ENCODE measurements around the gene PAX3.

The PAX3 gene

GRCh38 chr2:222196159-222196558, 102.6 kb downstream of the PAX3 start:
- TF ChIP-seq FOXP2 (optimal IDR thresholded peaks at IDR 0.05; ENCODE audit: borderline replicate concordance, extremely low read depth, extremely low read length, insufficient read depth): no peak
- TF ChIP-seq SIN3A (IDR thresholded peaks at IDR 0.05; ENCODE audit: borderline replicate concordance, insufficient read depth, low read length): no peak
- TF ChIP-seq TAF1 (IDR thresholded peaks at IDR 0.05; ENCODE audit: borderline replicate concordance, insufficient read depth, low read length): no peak
- no peak for TF ChIP-seq REST (IDR thresholded peaks at IDR 0.05; ENCODE audit: insufficient read depth in 1 of 2, low read depth in 2 of 2, low read length in 2 of 2)

DNA sequence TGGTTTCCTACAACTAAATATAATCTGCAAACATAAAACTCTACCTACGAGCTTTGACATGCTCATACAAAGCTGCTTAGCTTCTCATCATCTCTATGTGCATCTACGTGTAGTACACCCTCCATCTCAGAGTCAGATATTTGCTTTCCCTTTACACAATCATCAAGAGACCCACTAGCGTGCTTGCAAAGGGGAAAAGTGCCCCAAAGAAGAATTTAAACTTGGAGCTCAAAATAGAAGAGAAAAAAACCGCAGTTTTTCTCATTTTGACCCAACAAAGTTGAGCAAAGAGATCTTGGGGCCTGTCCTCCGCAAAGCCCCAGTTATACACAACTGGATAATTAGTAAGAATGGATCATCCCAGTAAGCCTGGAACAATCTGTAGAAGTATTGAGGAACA, 104.1 kb downstream of the PAX3 start:
- TF ChIP-seq FOXP2 (optimal IDR thresholded peaks at IDR 0.05; ENCODE audit: borderline replicate concordance, extremely low read depth, extremely low read length, insufficient read depth) (no peak), TAF1 (IDR thresholded peaks at IDR 0.05; ENCODE audit: borderline replicate concordance, insufficient read depth, low read length) (no peak), REST (IDR thresholded peaks at IDR 0.05; ENCODE audit: insufficient read depth in 1 of 2, low read depth in 2 of 2, low read length in 2 of 2) (no peak), POLR2AphosphoS5 (IDR thresholded peaks at IDR 0.05; ENCODE audit: low read depth, low read length) (no peak), SIN3A (IDR thresholded peaks at IDR 0.05; ENCODE audit: borderline replicate concordance, insufficient read depth, low read length) (no peak)

GRCh38 chr2:222193328-222193983, 105.3 kb downstream of the PAX3 start:
- TF ChIP-seq FOXP2 (optimal IDR thresholded peaks at IDR 0.05; ENCODE audit: borderline replicate concordance, extremely low read depth, extremely low read length, insufficient read depth) (no peak), SIN3A (IDR thresholded peaks at IDR 0.05; ENCODE audit: borderline replicate concordance, insufficient read depth, low read length) (no peak), REST (IDR thresholded peaks at IDR 0.05; ENCODE audit: insufficient read depth in 1 of 2, low read depth in 2 of 2, low read length in 2 of 2) (no peak), POLR2AphosphoS5 (IDR thresholded peaks at IDR 0.05; ENCODE audit: low read depth, low read length) (no peak), TAF1 (IDR thresholded peaks at IDR 0.05; ENCODE audit: borderline replicate concordance, insufficient read depth, low read length) (no peak)

DNA sequence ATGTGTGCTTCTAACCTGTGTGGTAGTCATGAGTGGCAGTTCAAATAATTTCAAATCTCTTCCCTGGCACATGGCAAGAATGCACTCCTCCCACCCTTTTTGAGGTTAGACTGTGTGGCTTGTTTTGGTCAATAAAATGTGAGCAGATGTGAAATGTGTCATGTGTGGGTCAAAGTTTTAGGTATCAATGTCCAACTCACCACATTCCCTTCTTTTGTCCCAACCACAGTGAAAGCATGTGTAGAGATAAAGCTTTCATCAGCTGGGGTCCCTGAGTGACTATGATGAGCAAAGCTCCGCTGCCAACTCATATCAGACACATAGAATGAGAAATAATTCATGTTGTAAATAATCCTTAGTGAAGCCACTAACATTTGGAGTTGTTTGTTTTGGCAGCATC, 118.2 kb downstream of the PAX3 start:
- TF ChIP-seq FOXP2 (optimal IDR thresholded peaks at IDR 0.05; ENCODE audit: borderline replicate concordance, extremely low read depth, extremely low read length, insufficient read depth) (no peak), POLR2AphosphoS5 (IDR thresholded peaks at IDR 0.05; ENCODE audit: low read depth, low read length) (no peak)

GRCh38 chr2:222179592-222179991, 119.2 kb downstream of the PAX3 start:
- TF ChIP-seq FOXP2 (optimal IDR thresholded peaks at IDR 0.05; ENCODE audit: borderline replicate concordance, extremely low read depth, extremely low read length, insufficient read depth) (no peak), POLR2AphosphoS5 (IDR thresholded peaks at IDR 0.05; ENCODE audit: low read depth, low read length) (no peak)

GRCh38 chr2:222178450-222178849, 120.3 kb downstream of the PAX3 start:
- TF ChIP-seq SIN3A (IDR thresholded peaks at IDR 0.05; ENCODE audit: borderline replicate concordance, insufficient read depth, low read length): no peak
- no peak for TF ChIP-seq REST (IDR thresholded peaks at IDR 0.05; ENCODE audit: insufficient read depth in 1 of 2, low read depth in 2 of 2, low read length in 2 of 2)
- no peak for TF ChIP-seq FOXP2 (optimal IDR thresholded peaks at IDR 0.05; ENCODE audit: borderline replicate concordance, extremely low read depth, extremely low read length, insufficient read depth)
- TF ChIP-seq TAF1 (IDR thresholded peaks at IDR 0.05; ENCODE audit: borderline replicate concordance, insufficient read depth, low read length): no peak
- TF ChIP-seq POLR2AphosphoS5 (IDR thresholded peaks at IDR 0.05; ENCODE audit: low read depth, low read length): no peak
